Measurements from ENCODE around the gene CNTNAP2. TPM values are rescaled to one million over a fixed set of nuclear protein-coding genes. Genes with fewer than 3 reads are reported as not detected.

The CNTNAP2 gene
- total RNA-seq, 1 donor = 0.54 TPM

DNA sequence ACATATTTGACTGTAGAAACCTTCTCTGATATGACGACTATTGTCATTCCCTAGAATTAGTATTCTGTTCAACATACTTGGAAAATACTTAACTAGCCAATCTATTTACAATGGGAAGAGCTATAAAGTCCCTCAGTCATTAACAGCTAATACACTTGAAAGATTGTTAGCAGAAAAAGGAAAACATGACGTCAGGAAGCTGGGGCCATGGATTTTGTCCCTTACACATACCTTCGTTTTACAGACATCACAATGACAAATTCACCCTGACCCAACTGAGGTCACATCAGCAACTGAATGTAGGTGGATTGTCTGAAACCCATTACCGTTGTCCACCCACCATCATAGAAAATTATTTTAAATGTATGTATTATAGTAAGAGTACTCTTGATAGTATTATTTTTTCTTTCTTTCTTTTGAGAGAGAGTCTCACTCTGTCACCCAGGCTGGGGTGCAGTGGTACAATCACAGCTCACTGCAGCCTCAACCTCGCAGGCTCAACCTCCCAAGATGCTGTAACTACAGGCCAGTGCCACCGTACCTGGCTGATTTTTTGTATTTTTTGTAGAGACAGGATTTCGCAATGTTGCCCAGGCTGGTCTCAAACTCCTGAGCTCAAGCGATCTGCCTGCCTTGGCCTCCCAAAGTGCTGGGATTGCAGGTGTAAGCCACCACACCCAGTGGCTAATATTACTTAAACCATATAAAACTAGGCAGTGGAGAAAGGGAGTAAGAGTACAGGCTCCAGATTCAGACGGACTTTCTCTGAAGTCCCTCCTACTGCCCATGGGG lies 1977.0 kb downstream of the CNTNAP2 start:
- no peak for DNase-seq (ENCODE audit: low read depth in 2 of 3, low spot score in 2 of 3)

DNA sequence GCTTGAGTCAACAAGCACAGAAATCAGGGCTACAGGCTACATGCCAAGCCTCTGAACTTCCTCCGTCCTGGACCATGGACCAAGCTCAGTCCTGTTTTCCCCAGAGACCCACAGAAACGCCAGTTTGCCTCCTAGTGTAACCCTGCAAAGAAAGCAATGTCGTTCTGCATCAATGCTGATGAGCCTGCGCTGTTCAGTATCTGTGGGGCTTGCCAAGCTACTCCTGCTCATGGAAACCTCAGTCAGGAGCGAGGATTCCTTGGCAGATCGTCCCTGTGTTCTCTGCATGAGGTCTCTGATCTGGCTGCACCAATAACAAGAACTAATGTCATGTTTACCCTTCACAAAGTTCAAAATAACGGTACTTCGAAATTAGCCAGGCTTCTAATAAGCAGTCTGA lies 1978.5 kb downstream of the CNTNAP2 start:
- no peak for DNase-seq (ENCODE audit: low read depth in 2 of 3, low spot score in 2 of 3)

- DNase-seq (ENCODE audit: low read depth in 2 of 3, low spot score in 2 of 3) = no peak
Measured at GRCh38 chr7:148104136-148104716, 1987.6 kb downstream of the CNTNAP2 start.

- DNase-seq (ENCODE audit: low read depth in 2 of 3, low spot score in 2 of 3) = no peak
Measured at GRCh38 chr7:148104924-148105323, 1988.3 kb downstream of the CNTNAP2 start.

DNA sequence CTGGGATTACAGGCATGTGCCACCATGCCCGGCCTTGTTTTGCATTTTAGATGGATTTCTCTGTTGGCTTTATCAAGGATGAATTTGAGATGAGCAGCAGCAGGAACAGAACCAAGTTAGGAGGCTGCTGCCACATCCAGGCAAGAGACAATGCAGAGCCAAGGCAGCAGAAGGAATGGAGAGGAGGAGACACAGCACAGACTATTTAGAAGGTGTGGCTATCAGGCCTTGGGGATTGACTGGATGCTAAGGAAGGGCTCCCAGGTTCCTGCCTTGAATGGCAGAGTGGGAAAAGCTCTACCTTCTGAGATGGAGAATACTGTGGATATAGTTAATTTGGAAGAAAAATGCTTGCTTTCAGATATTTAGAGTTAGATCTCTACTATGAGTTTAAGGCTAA lies 1989.3 kb downstream of the CNTNAP2 start:
- no peak for DNase-seq (ENCODE audit: low read depth in 2 of 3, low spot score in 2 of 3)

DNA sequence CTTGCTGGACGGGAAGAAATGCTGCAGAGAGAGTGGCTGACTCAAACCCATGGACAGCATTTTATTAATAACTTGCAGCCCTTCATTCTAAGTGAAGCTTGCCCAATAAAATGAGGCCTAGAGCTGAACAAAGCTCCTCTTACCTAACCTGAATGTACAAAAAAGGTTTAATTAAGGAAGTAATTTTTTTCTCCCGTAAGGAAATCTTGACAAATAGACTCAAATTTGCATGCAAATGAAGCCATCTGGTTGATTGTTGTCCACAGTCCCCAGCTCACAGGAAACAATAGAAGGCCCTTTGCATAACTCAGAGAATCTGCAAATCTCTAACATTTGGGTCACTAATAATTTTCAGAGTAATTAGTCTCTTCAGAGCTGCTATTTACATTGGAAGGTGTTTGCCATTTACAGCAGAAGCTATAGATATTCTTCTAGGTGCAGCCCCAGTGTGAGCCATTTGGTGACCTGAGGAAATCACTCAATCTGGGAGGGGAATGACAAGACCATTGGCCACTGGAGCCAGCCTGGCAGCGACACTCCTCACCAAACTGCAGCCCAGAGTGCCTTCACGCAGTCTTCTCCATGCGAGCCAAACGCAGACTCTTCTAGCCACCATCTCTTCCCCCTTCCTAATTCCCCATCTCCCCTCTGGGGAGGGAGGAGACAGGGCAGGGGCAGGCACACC lies 1991.0 kb downstream of the CNTNAP2 start:
- no peak for DNase-seq (ENCODE audit: low read depth in 2 of 3, low spot score in 2 of 3)

DNA sequence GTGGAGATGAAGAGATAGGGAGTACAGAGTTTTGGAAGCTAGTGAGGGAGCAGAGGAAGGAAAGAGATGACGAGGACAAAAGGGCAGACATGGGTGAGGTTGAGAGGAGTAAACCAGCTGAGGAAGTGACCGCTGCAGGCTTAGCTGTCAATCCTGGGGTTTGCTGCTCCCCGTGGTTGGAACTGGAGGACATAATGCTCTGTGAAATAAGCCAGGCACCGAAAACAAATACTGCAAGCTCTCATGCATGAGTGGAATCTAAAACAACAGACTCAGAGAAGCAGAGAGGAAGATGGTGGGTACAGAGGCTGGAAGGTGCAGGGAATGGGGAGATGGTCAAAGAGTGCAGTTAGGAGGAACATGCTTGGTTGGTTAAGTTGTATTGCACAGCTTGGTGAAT lies 1991.8 kb downstream of the CNTNAP2 start:
- no peak for DNase-seq (ENCODE audit: low read depth in 2 of 3, low spot score in 2 of 3)

DNA sequence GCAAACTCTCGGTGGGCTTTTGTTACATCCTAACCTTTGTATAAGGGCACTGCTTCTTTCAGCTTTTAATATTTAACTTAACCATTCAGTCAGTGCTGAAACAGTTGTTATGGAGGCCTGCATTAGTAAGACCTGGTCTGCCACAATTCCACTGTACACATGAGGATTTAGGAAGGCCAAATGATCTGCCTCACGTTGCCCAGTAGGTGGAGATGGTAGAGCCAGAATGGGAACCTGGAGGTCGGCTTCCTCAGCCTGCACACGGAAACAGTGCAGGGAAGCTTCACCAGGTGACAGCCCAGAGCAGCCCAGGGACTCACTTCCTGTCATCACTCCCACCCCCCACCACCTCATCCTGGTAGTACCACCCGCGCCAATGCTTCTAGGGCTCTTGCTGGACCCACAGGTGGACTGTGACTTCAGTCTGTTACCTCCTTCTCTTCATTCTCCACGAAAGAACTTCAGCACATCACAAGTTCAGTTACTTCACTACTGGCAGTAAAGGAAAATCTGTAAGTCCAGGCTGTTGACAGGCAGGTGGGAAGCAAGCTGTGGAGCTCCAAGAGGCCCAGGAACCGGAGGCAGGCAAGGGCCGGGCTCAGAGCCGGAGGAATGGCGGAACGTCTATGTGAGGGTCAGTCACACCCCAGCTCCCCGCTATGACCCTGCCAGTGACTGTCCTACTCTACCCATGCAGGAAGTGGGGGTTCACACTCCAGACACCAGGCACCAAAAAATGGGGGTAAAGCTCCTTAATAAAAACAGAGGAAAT lies 1993.7 kb downstream of the CNTNAP2 start:
- no peak for DNase-seq (ENCODE audit: low read depth in 2 of 3, low spot score in 2 of 3)

DNA sequence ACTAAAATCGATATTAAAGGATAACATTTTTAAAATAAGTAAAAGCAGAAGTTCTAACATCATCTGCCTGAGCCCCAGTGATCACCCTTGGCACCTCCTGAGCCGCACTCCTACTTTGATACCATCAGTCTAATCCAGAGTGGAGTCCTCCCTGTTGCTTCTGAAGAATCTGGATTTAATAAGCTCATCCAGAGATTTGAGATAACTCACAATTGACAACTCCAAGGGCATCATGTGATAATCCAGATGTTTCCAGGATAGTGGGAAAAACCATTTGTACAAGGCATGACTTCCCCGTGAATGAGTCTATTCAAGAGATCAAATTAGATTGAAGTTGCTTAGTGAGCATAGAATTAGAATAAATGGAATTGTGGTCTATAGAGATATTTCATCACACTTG lies 1998.2 kb downstream of the CNTNAP2 start:
- no peak for DNase-seq (ENCODE audit: low read depth in 2 of 3, low spot score in 2 of 3)

DNA sequence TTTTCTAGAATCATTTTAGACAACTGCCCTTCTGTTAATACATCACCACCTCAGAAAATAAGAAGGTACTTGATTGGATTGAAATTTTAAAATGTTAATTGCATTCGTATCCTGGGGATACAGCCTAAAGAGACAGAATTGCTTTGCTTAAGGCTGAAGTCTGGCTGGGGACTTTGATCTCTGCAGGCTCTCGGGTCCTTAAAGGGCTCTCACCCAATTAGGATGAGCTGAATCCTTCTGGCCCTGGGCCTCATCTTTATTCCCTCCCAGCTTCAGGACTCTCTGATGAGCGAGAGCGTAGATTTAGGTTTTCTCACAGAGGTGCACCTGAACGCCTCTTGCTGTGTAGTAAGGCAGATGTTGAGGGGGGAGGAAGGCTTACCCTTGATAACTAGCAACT lies 1998.7 kb downstream of the CNTNAP2 start:
- DNase-seq (ENCODE audit: low read depth in 2 of 3, low spot score in 2 of 3) = no peak

DNA sequence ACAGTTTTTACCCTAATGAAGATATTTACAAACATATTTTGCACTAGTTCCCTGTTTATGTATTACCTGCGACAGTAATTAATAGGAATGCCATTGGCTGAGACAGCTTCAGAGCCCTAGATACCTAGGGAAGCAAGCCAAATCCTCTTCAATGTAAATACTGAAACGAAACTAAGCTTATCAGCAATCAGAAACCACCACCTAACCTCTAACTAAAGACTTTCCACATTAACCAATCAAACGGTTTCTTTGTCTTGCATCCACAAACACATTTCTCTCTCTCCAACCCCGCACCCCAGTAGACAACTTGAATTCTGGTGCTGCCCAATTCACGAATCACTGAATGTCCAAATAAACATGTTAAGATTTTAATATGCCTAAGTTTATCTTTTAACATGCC lies 1999.6 kb downstream of the CNTNAP2 start:
- DNase-seq (ENCODE audit: low read depth in 2 of 3, low spot score in 2 of 3) = no peak

GRCh38 chr7:148116829-148117403 lies 2000.3 kb downstream of the CNTNAP2 start:
- DNase-seq (ENCODE audit: low read depth in 2 of 3, low spot score in 2 of 3) = no peak

DNA sequence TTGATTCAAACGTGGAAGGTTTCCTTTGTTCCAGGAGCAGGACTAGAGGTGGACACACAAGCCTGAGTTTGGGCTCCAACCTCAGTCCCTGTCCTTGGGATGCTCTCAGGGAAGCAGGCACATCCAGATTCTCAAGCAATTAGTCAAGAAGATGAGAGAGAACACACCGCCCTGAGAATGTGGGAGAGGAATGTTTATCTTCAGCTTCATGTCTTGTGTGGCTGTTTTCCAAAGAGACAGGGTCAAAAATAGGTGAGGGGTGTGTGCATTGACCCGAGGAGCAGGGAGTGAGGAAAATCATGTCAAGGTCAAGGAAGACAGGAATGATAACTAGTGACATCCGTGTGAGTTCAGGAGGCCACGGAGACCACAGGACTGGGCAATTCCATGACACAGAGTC lies 2001.8 kb downstream of the CNTNAP2 start:
- no peak for DNase-seq (ENCODE audit: low read depth in 2 of 3, low spot score in 2 of 3)

- no peak for DNase-seq (ENCODE audit: low read depth in 2 of 3, low spot score in 2 of 3)
Measured at GRCh38 chr7:148121401-148121800, 2004.8 kb downstream of the CNTNAP2 start.

- no peak for DNase-seq (ENCODE audit: low read depth in 2 of 3, low spot score in 2 of 3)
Measured at GRCh38 chr7:148121847-148122246, 2005.2 kb downstream of the CNTNAP2 start.

GRCh38 chr7:148124477-148124876 lies 2007.9 kb downstream of the CNTNAP2 start:
- DNase-seq (ENCODE audit: low read depth in 2 of 3, low spot score in 2 of 3) = no peak

GRCh38 chr7:148127374-148127773 lies 2010.8 kb downstream of the CNTNAP2 start:
- no peak for DNase-seq (ENCODE audit: low read depth in 2 of 3, low spot score in 2 of 3)

GRCh38 chr7:148129023-148129422 lies 2012.4 kb downstream of the CNTNAP2 start:
- no peak for DNase-seq (ENCODE audit: low read depth in 2 of 3, low spot score in 2 of 3)

DNA sequence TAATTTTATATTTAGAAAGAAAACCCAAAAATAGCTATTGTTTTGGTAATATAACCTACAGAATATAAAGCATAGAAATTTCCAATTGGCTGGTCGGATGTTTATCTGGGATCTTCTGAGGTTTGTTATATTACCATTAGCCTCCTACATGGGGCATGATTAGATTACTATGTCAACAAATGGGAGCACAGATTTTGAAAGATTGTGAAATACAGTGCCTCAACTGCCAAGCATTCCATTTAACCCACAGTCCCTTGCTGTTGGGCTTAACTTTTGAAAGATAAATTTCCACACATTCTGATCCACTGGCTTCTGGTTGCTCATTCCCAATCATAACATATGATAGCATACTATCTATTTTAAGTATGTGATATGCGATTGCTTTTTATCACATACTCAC lies 2018.5 kb downstream of the CNTNAP2 start:
- no peak for DNase-seq (ENCODE audit: low read depth in 2 of 3, low spot score in 2 of 3)

GRCh38 chr7:148135997-148136396 lies 2019.4 kb downstream of the CNTNAP2 start:
- no peak for DNase-seq (ENCODE audit: low read depth in 2 of 3, low spot score in 2 of 3)

Data from hematopoietic multipotent progenitor cell (in vitro differentiated cells).